GM18867 (cell line): ENCODE data around the gene TWIST2.

ENCODE experiments used
- ATAC-seq: cut with Tn5 transposase; IDR thresholded peaks from one replicate; pipeline ENCODE4 v1.9.1; 2021; ENCODE audit warnings: mild to moderate bottlenecking, moderate library complexity; ENCODE audit not compliant: unreplicated experiment

TWIST2 gene

GRCh38 chr2:238903141-238903540, 55.3 kb downstream of the TWIST2 start:
- ATAC-seq: no peak

DNA sequence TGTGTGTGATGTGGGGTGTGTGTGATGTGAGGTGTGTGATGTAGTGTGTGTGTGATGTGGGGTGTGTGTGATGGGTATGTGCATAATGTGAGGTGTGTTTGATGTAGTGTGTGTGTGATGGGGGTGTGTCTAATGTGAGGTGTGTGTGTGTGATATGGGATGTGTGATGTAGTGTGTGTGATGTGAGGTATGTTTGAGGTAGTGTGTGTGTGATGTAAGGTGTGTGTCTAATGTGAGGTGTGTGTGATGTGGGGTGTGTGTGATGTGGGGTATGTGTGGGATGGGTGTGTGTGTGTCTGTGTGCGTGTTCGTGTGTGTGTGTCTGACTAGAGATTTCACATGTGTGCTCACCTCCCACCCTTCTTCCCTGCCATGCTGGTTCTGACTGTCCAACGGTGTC, 56.3 kb downstream of the TWIST2 start:
- ATAC-seq: no peak

DNA sequence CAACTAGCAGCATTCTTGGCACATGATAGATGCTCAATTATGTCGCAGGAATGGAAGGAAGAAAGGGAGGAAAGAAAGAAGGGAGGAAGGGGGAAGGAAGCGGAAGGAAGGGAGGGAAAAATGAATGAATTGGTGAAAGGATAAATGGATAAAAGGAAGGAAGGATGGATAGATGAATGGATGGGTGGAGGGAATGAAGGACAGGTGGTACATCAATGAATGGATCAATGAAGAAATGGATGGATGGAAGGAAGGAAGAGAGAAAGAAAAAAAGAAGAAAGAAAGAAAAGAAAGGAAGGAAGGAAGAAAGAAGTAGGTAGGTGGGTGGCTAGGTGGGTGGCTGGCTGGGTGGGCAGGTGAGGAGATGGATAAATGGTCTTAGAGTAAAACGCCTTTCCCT, 56.8 kb downstream of the TWIST2 start:
- no peak for ATAC-seq

- no peak for ATAC-seq
Measured at GRCh38 chr2:238905224-238905623, 57.3 kb downstream of the TWIST2 start.

DNA sequence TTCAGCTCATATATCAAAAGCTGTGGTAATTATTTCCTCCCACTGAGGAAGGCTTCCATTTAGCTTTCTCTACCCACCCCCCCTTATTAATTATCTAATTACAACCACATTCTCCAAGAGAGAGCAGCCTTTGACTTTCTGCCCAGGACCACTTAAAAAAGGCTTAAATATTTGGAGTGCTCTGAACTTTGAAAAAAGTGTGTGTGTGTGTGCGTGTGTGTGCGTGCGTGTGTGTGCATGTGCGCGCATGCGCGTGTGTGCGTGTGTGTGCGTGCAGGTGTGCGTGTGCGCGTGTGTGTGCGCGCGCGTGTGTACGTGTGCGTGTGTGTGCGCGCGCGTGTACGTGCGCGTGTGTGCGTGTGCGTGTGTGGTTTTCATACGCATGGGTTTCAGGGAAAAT, 57.8 kb downstream of the TWIST2 start:
- ATAC-seq: no peak

GRCh38 chr2:238906254-238906935, 58.5 kb downstream of the TWIST2 start:
- ATAC-seq: no peak

- no peak for ATAC-seq
Measured at GRCh38 chr2:238906936-238907716, 59.2 kb downstream of the TWIST2 start.

GRCh38 chr2:238907717-238908173, 59.9 kb downstream of the TWIST2 start:
- no peak for ATAC-seq

DNA sequence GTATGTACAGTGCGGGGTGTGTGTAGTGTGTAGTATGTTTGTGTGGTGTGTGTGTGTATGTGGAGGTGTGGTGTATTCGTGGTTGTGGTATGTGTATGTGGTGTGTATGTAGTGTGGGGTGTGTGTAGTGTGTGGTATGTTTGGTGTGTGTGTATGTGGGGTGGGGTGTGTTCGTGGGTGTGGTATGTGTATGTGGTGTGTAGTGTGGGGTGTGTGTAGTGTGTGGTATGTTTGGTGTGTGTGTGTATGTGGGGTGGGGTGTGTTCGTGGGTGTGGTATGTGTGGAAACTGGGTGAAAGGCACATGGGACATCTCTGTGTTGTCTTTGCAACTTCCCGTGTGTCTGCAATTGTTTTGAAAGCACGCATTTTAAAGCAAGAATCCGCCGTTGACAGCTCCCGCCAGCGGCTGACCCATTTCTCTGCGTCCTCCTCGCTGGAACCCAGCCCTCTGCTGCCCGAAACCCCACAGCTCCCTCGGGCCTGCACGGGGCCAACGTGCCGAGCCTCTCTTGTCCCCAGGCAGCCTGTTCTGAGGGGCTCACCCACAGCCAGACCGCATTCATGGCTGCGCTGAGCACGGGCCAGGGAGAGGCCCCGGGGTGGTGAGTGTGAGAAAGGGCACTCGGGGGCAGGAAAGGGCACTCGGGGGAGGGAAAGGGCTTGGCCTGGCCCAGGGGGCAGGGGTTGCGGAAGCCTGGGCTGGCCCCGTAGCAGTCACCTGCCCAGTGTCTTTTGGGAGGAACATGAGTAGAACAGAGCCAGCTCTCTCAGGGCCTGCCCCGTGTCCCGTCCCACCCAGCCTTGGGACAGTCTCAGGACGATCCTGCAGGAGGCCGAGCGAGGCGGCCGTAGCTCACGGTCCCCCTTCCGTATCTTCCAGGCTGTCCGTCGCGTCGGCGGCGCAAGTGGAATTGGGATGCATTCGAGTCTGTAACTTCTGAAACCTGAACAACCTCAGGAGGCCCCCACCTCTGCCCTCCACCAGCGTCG, 61.4 kb downstream of the TWIST2 start:
- no peak for ATAC-seq

GRCh38 chr2:238910751-238911351, 63.0 kb downstream of the TWIST2 start:
- no peak for ATAC-seq

DNA sequence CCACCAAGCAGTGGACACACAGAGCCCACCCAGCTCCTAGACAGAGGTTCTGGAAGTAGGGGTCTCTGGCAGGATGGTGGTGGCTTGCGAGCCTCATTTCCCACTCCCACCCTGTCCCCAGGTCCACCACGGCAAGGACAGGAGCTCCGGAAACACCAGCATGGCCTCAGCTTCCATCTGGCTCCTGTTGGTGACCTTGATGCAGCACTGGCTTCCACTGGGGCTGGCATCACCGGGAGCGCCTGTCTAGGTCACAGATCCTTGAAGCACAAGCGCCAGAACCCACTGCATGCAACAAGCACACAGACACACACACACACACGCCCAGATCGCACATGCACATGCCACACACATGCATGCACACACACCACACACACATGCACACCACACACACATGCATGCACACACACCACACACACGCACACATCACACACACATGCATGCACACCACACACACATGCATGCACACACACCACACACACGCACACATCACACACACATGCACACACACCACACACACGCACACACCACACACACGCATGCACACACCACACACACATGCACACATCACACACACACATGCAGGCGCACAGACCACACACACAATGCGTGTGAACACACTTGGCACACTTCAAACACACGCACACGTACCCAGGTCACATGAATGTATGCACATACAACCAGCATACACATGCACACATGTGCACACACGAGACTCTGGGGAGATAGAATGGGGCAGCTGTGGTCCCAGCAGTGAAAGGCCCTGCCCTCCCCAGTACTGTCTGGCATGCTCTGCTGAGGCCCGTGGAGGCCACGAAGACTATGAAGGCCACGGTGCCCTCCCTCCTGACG, 63.7 kb downstream of the TWIST2 start:
- no peak for ATAC-seq

- ATAC-seq: no peak
Measured at GRCh38 chr2:238912228-238912915, 64.5 kb downstream of the TWIST2 start.

- ATAC-seq: no peak
Measured at GRCh38 chr2:238912916-238913875, 65.3 kb downstream of the TWIST2 start.

DNA sequence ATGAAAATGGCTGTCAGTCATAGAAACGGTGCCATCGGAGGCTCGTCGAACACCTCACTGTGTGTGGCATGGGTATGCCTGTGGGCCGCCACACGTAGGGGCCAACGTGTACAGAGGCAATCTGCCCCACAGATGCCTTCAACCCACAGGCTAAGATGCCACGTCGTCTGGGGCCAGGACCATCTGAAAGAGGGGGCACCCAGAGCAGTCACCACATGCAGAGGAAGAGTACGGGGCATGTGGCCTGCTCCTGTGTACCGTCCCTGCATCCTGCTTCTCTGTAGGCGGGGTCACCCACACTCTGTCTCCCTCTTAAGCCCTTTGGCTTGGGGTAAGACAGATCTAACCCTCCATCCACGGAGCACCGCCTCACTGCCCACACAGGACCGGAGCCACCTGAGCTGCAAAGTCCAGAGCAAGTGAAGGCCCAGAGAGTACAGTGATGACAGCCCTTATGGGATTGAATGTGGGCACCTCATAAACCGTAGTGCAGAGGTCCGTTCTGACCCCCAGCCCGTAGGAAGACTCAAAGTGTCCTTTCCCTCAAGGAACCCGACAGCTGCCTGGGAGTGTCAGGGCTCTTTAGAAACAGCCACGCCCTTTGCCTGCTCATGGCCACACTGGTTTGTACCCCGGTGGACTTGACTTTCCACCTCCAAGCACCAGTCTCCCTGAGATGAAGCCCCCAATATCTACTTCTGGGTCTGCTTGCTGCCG, 66.2 kb downstream of the TWIST2 start:
- no peak for ATAC-seq

DNA sequence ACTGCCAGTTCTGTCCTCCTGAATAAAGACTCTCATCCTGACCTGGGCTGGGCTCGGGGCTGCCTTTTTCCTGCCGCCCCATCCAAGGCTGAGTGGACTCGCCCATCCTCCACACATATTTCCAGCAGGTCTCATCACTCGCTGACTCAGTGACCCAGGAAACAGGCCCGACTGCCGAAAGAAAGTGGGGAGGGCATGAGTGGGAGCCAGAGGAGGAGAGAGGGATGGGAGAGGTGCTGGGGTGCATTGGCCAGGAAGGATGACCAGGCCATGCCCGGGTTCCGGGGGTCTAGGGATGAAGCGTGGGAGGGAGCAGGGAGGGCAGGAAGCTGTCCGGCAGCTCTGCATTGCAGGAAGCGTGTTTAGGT, 66.7 kb downstream of the TWIST2 start:
- no peak for ATAC-seq

GRCh38 chr2:238915196-238915595, 67.3 kb downstream of the TWIST2 start:
- no peak for ATAC-seq

- no peak for ATAC-seq
Measured at GRCh38 chr2:238915596-238915995, 67.7 kb downstream of the TWIST2 start.
